HG03103 (cell line): ENCODE results near the gene LEKR1.

Source experiments
- ATAC-seq: cut with Tn5 transposase; IDR thresholded peaks from one replicate; pipeline ENCODE4 v1.9.1; 2021; ENCODE audit warnings: low read depth; ENCODE audit not compliant: unreplicated experiment

LEKR1 gene

DNA sequence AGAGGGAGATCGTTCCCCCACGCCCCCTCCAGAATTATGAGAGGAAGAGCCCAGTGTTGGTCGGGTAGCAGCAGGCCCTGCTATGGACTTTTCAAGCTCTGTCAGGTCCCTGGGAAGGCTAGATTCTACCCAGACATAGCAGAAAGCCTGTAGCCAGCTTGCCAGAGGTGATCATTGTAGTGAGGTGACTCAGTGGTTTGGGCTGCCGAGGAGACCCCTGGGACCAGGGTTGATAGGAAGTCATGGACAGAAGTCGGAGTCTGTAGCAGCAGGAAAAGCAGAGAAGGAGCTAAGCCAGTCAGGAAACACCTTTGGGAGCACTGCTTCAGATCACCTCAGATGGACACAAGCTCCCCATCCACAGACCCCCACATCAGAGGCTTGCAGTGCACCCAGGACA lies 266.1 kb downstream of the LEKR1 start:
- ATAC-seq, result no peak

DNA sequence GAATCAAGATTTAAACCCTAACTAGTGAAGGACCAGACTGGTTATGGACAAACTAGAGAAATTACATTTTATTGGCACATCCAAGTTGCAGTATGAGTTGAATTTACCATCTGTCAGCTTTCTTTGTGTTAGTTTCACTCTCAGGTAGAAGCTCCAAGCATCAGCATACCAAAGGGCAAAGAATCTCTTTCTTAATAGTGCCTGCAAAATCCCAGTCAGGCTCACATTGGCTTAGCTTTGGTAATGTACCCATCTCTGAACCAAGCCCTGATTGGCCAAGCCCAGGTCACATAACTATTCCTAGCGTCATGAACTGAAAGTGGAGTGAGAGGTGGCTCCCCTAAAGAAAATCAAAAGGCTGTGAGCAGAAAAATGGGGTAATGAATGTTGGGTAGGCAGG lies 266.9 kb downstream of the LEKR1 start:
- no peak for ATAC-seq

DNA sequence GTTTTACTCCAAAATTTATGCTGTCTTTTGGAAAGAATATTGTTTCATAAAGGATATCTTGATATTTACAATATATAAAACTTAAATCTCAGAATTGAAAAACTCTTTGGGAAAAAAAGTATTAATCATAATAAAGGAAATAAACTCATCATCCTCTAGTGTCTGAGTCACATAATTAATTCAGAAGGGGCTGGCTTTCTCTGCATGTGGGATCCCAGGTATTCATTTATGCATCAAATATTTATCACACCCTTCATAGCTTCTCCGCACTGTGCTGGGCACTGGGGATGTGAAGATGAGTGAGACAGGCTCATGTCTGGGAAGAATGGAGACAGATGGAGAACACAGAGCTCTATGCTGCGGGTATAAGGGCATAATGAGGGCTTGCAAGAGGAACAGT lies 268.1 kb downstream of the LEKR1 start:
- ATAC-seq, result no peak

DNA sequence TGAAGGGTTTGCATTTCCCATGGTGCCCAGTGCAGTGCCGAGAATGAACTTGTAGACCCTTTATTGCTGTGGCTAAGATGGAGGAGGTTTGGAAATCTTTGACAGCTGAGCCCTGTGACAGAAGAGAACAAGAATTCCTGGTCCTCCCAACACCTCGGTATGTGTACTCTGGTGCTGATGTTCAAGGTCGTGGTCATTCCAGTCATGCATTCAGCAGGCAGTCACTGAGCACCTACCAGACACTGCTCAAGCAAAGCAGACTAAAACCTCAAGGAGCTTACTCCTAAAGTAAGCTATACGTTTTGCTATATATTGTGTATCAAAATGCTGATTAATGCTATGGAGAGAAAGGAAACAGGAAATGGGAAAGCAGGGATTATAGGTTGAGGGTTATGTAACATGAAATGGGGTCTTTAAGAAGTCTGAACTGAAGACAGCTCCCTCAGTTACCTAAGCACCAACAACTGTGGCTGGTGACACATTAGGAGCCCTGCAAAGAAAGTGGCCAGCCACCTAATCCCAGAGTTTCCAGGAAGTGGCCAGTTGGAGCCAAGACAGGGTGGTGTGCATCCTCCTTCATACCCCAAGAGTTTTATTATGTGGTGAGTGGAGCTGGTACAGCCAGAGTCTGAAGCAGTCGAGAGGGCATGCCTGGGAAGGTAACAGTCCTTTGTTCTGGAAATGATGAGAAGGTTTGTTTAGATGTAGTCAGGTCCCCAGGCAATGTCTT lies 268.8 kb downstream of the LEKR1 start:
- ATAC-seq, result no peak
